Measurements from ENCODE around the gene SGPP1.

Gene SGPP1

GRCh38 chr14:63747846-63748245 lies 20.0 kb upstream of the SGPP1 start:
- DNase-seq (ENCODE audit: low read depth, low spot score), result no peak
- TF ChIP-seq CTCF (IDR thresholded peaks at IDR 0.05; ENCODE audit: low read depth, low read length), result no peak
- H3K4me3 ChIP-seq (ENCODE audit: low read depth, low read length), result no peak overlapping the region
- in situ Hi-C loops (cut with HindIII; ENCODE audit: low sequenced_read_pairs), result no loop called here

- in situ Hi-C loops (cut with HindIII; ENCODE audit: low sequenced_read_pairs), result no loop called here
- H3K4me3 ChIP-seq (ENCODE audit: low read depth, low read length), result no peak overlapping the region
- TF ChIP-seq CTCF (IDR thresholded peaks at IDR 0.05; ENCODE audit: low read depth, low read length), result no peak
- no peak for DNase-seq (ENCODE audit: low read depth, low spot score)
Measured at GRCh38 chr14:63745858-63746425, 18.1 kb upstream of the SGPP1 start.

DNA sequence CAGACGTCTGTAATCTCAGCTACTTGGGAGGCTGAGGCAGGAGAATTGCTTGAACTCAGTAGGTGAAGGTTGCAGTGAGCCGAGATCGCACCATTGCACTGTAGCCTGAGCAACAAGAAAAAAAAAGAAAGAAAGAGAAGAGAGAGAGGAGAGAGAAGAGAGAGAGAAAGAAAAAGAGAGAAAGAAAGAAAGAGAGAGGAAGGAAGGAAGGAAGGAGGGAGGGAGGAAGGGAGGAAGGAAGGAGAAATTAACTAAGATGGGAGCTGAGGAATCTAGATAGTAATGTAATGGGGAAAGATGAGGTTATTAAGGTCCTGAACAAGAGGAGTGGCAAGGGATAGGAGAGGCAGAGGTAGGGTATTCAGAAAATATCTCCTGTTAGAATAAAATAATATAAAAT lies 17.4 kb upstream of the SGPP1 start:
- no peak for TF ChIP-seq CTCF (IDR thresholded peaks at IDR 0.05; ENCODE audit: low read depth, low read length)
- in situ Hi-C loops (cut with HindIII; ENCODE audit: low sequenced_read_pairs), result no loop called here
- no peak for DNase-seq (ENCODE audit: low read depth, low spot score)
- H3K4me3 ChIP-seq (ENCODE audit: low read depth, low read length), result no peak overlapping the region

DNA sequence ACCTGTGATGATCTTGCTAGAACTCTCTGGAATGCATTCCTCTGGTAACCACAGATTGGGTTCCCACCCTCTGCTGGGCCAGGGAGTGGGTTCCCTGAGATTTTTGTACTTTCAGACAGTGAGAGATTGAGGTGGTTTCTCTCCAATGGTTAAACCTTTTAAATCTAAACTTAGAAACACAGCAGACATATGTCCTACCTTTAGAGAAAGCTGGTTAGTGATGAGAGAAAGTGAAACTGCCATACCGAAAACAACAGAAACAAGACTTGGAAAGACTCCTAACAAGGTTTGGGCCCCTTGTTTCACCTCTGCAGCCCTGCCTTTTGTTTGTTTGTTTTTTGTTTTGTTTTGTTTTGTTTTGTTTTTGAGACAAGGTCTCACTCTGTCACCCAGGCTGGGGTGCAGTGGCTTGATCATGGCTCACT lies 9.7 kb upstream of the SGPP1 start:
- no peak overlapping the region for H3K4me3 ChIP-seq (ENCODE audit: low read depth, low read length)

GRCh38 chr14:63735720-63736119 lies 7.9 kb upstream of the SGPP1 start:
- in situ Hi-C loops (cut with HindIII; ENCODE audit: low sequenced_read_pairs), result no loop called here
- no peak overlapping the region for H3K4me3 ChIP-seq (ENCODE audit: low read depth, low read length)
- no peak for TF ChIP-seq CTCF (IDR thresholded peaks at IDR 0.05; ENCODE audit: low read depth, low read length)
- no peak for DNase-seq (ENCODE audit: low read depth, low spot score)

More for the DNA sequence above, 9.7 kb upstream of the SGPP1 start:
- no peak for TF ChIP-seq CTCF (IDR thresholded peaks at IDR 0.05; ENCODE audit: low read depth, low read length)
- DNase-seq (ENCODE audit: low read depth, low spot score), result no peak
- in situ Hi-C loops (cut with HindIII; ENCODE audit: low sequenced_read_pairs), result no loop called here

- in situ Hi-C loops (cut with HindIII; ENCODE audit: low sequenced_read_pairs), result no loop called here
- H3K4me3 ChIP-seq (ENCODE audit: low read depth, low read length), result no peak overlapping the region
- no peak for DNase-seq (ENCODE audit: low read depth, low spot score)
- TF ChIP-seq CTCF (IDR thresholded peaks at IDR 0.05; ENCODE audit: low read depth, low read length), result no peak
Measured at GRCh38 chr14:63730659-63731058, 2.8 kb upstream of the SGPP1 start.
